ENCODE data around the gene PROZ. TPM values are rescaled to one million over a fixed set of nuclear protein-coding genes. Genes with fewer than 3 reads are reported as not detected.

Gene PROZ
- total and polyA plus RNA-seq, 4 donors, result not detected

GRCh38 chr13:113117911-113118260 lies 40.6 kb upstream of the PROZ start:
- DNase-seq (peak in 1 of 3 donors; percentile 9), ATAC-seq (ENCODE audit: insufficient read depth, low FRiP score) (no peak)

GRCh38 chr13:113118261-113119021 lies 40.0 kb upstream of the PROZ start:
- peaks cover 0 to 3% (median 0%) of the 10 kb centered on the region in 4 donors for H3K9me3 ChIP-seq (ENCODE audit: control insufficient read depth in 4 of 4, insufficient read depth in 3 of 4, low read length in 3 of 4)
- H3K36me3 ChIP-seq (ENCODE audit: control insufficient read depth in 4 of 4, insufficient read depth in 4 of 4, low read length in 4 of 4), result no peaks in the 10 kb centered on the region
- WGBS, 2 donors, result 88 to 93% methylated on average over 42 of the region's 42 CpGs
- no peak overlapping the region for H3K4me3 ChIP-seq
- no peak overlapping the region for H3K9ac ChIP-seq (ENCODE audit: insufficient read depth in 1 of 2, low read length in 2 of 2)
- H3K27ac ChIP-seq (ENCODE audit: low read depth in 1 of 2, low read length in 1 of 2), result no peak overlapping the region
- TF ChIP-seq CTCF (IDR thresholded peaks at IDR 0.05; ENCODE audit: control extremely low read depth, extremely low read depth), result no peak
- peaks cover 0 to 19% (median 0%) of the 10 kb centered on the region in 5 donors for H3K4me1 ChIP-seq (ENCODE audit: control insufficient read depth in 5 of 5, insufficient read depth in 5 of 5, low read length in 5 of 5)
- ATAC-seq (ENCODE audit: insufficient read depth, low FRiP score), result no peak
- peaks cover 0 to 4% (median 4%) of the 10 kb centered on the region in 3 donors for H3K27me3 ChIP-seq (ENCODE audit: control insufficient read depth in 3 of 3, insufficient read depth in 3 of 3, low read length in 2 of 3)
- peak in 1 of 3 donors; percentile 5 for DNase-seq

More at GRCh38 chr13:113117911-113118260, 40.6 kb upstream of the PROZ start:
- H3K36me3 ChIP-seq (ENCODE audit: control insufficient read depth in 4 of 4, insufficient read depth in 4 of 4, low read length in 4 of 4), result no peaks in the 10 kb centered on the region
- no peak overlapping the region for H3K27ac ChIP-seq (ENCODE audit: low read depth in 1 of 2, low read length in 1 of 2)
- peaks cover 0 to 13% (median 0%) of the 10 kb centered on the region in 5 donors for H3K4me1 ChIP-seq (ENCODE audit: control insufficient read depth in 5 of 5, insufficient read depth in 5 of 5, low read length in 5 of 5)
- peaks cover 0 to 3% (median 0%) of the 10 kb centered on the region in 4 donors for H3K9me3 ChIP-seq (ENCODE audit: control insufficient read depth in 4 of 4, insufficient read depth in 3 of 4, low read length in 3 of 4)
- H3K27me3 ChIP-seq (ENCODE audit: control insufficient read depth in 3 of 3, insufficient read depth in 3 of 3, low read length in 2 of 3), result peaks cover 0 to 4% (median 4%) of the 10 kb centered on the region in 3 donors
- H3K9ac ChIP-seq (ENCODE audit: insufficient read depth in 1 of 2, low read length in 2 of 2), result no peak overlapping the region
- WGBS, 2 donors, result 88% methylated on average over 9 of the region's 9 CpGs
- no peak for TF ChIP-seq CTCF (IDR thresholded peaks at IDR 0.05; ENCODE audit: control extremely low read depth, extremely low read depth)
- no peak overlapping the region for H3K4me3 ChIP-seq

DNA sequence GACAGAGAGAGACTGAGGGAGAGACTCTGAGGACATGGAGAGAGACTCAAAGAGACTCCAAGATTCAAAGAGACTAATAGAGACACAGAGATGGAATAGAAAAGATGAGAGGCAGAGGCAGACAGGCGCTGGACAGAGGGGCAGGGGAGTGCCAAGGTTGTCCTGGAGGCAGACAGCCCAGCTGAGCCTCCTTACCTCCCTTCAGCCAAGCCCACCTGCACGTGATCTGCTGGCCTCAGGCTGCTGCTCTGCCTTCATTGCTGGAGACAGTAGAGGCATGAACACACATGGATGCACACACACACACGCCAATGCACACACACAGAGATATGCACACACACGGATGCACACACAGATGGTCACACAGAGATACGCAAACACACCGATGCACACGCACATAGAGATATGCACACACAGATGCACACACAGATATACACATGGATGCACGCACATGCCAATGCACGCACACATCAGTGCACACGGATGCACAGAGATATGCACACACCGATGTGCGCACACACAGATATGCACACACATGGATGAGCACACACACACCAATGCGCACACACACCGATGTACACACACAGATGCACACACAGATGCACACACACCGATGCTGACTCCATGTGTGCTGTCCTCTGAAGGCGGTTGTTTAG lies 39.2 kb upstream of the PROZ start:
- H3K4me3 ChIP-seq, result no peak overlapping the region
- H3K27me3 ChIP-seq (ENCODE audit: control insufficient read depth in 3 of 3, insufficient read depth in 3 of 3, low read length in 2 of 3), result peaks cover 0 to 4% (median 4%) of the 10 kb centered on the region in 3 donors
- DNase-seq (peak in 1 of 3 donors; percentile 6), ATAC-seq (ENCODE audit: insufficient read depth, low FRiP score) (no peak)
- TF ChIP-seq CTCF (IDR thresholded peaks at IDR 0.05; ENCODE audit: control extremely low read depth, extremely low read depth), result no peak
- WGBS, 2 donors, result 87 to 91% methylated on average over 16 of the region's 16 CpGs
- H3K4me1 ChIP-seq (ENCODE audit: control insufficient read depth in 5 of 5, insufficient read depth in 5 of 5, low read length in 5 of 5), result peaks cover 0 to 20% (median 0%) of the 10 kb centered on the region in 5 donors
- peaks cover 0 to 3% (median 0%) of the 10 kb centered on the region in 4 donors for H3K9me3 ChIP-seq (ENCODE audit: control insufficient read depth in 4 of 4, insufficient read depth in 3 of 4, low read length in 3 of 4)
- H3K36me3 ChIP-seq (ENCODE audit: control insufficient read depth in 4 of 4, insufficient read depth in 4 of 4, low read length in 4 of 4), result no peaks in the 10 kb centered on the region
- no peak overlapping the region for H3K27ac ChIP-seq (ENCODE audit: low read depth in 1 of 2, low read length in 1 of 2)
- no peak overlapping the region for H3K9ac ChIP-seq (ENCODE audit: insufficient read depth in 1 of 2, low read length in 2 of 2)

Measured in lung (tissue), 12 donors.